Measurements from ENCODE around the gene STRA6.

GRCh38 chr15:74193905-74194304 is 8.7 kb downstream of the STRA6 start:
- TF ChIP-seq POLR2A (IDR thresholded peaks at IDR 0.05): no peak
- TF ChIP-seq, protein P1, sequence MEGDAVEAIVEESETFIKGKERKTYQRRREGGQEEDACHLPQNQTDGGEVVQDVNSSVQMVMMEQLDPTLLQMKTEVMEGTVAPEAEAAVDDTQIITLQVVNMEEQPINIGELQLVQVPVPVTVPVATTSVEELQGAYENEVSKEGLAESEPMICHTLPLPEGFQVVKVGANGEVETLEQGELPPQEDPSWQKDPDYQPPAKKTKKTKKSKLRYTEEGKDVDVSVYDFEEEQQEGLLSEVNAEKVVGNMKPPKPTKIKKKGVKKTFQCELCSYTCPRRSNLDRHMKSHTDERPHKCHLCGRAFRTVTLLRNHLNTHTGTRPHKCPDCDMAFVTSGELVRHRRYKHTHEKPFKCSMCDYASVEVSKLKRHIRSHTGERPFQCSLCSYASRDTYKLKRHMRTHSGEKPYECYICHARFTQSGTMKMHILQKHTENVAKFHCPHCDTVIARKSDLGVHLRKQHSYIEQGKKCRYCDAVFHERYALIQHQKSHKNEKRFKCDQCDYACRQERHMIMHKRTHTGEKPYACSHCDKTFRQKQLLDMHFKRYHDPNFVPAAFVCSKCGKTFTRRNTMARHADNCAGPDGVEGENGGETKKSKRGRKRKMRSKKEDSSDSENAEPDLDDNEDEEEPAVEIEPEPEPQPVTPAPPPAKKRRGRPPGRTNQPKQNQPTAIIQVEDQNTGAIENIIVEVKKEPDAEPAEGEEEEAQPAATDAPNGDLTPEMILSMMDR (IDR thresholded peaks at IDR 0.05): no peak
